HG03342 (cell line): ENCODE results near the gene ELF5.
A peak's percentile ranks its signal among the peaks of the same experiment; 100 is the strongest.

Source experiments
- ATAC-seq: cut with Tn5 transposase; IDR thresholded peaks from one replicate; pipeline ENCODE4 v1.9.1; 2021; ENCODE audit warnings: mild to moderate bottlenecking, moderate library complexity; ENCODE audit not compliant: unreplicated experiment

Gene ELF5

DNA sequence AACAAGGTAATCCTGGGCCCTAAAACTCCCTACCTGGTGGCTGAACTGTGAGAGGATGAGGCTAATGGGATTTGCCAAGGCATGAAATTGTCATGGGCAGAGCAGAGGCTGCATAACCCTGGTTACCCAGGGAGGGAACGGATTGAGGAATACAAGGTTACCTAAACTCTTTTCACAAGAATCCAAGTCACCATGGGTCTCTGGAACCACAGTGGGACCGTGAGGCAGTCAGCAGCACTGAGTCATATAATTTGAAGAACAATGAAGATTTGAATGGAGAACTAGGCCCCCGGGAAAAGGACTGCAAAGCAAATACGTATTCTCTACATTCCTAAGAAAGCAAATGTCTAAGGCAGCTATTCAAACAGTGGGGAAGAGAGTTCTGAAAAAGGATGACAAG is 55.1 kb downstream of the ELF5 start:
- ATAC-seq, result no peak

DNA sequence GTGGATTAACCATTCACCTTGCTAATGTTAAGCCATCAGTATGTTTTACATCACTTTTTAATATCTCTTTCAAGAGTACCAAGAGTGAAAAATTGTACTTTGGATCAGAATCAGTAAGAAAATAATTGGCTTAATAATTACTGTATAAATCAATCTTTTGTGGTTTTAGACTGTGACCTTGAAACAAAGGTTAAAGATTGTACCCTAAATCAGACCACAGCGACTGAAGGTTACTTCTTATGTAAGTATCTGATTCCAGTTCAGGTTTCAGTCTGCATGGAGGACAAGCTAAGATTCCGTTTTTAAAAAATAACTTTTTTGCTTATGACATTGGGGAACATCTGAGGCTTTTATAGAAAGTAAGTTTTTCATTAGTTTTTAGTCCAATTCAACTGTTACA is 56.0 kb downstream of the ELF5 start:
- no peak for ATAC-seq

DNA sequence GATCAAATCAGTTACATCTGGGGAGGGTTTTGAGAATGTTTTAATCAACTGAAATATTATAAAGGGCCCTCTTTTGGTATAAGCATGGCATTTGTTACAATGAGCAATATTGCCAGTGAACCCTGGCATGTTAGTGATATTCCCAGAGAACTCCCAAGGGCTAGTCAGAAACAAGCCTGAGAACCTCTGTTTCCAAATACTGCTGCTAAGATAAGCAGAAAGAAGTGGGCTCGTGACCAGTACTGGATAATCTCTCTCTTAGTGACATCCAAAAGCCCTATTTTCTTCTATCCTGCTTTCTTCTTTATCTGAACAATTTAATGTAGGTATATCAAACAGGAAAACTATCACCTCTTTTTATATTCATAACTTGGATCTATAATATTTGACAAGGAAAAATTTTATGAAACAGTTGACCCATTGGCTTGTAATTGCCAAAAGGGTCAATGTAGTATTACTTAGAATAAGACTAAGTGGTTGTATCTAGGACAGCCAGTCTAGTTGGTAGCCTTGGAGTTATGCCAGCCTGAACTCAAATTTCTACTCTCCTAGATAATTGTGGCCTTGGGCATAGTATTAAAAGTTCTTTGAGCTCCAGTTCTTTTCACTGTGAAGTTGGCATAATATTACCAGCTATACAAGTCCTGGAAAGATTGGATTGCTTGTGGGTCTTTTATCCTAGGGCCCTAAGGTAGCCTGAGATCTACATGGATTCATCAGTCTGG is 59.1 kb downstream of the ELF5 start:
- ATAC-seq, result no peak

DNA sequence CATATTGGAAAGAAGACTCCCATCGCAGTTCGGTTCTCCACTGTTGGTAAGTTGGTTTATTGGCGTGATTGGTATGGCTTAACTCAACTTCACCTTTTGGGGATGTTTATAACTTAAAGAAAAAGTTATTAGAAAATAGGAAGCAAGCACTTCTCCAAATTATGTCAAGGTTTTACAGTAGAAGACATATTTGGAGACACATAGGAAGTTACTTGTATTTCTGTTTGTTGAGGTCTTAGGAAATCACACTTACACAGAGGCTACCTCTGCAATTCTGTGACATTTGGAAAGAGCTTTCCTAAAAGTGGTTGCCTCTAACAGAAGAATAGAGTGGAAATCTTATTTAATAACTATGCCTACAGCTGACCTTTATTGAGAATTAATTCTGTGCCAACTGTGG is 62.5 kb downstream of the ELF5 start:
- ATAC-seq, result no peak

DNA sequence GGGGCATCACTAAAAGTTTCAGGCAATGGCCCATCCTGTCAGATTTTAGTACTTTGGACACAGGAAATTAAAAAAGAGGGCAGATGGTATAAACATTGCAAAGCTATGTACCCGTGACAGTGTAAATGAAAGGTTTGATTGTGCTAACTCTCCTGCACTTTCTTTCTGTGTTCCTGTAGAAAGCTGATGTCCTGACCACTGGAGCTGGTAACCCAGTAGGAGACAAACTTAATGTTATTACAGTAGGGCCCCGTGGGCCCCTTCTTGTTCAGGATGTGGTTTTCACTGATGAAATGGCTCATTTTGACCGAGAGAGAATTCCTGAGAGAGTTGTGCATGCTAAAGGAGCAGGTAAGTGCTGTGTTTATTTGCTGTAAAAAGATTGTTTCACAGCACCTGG is 64.6 kb downstream of the ELF5 start:
- no peak for ATAC-seq

DNA sequence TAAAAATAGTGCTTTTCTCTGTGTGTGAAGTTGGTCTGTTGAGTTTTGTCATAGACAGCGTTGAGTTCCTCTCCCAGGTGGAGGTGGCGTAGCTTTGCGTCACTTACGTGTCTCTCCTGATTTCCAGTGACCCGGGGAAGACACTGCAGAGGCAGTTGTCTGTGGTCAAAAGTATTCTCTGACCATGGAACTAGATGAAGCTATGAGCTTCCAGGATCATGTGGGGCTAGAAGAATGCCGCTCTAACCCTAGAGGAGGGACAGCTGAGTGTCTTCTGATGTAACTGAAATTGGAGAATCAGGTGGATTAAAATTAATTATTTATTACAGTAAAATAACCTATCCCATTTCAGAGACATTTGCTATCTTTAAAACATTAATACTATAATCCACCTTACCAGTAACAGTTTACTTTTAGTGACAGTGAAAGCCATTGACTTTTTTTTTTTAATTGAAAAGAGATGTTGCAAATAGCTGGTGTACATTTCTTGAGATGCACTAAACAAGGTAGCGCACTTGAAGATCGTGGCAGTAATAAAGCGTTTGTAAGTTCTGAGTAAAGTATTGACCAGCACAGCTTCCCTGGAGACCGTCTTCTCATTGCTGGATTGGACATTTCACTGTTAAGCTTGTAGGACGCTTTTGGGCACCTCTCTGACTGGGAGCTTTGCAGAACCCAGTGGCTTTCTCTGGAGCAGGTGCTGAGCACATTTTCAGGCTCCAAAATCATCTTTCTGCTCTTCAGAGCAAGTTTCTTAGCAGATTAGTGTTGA is 65.2 kb downstream of the ELF5 start:
- ATAC-seq, result no peak

DNA sequence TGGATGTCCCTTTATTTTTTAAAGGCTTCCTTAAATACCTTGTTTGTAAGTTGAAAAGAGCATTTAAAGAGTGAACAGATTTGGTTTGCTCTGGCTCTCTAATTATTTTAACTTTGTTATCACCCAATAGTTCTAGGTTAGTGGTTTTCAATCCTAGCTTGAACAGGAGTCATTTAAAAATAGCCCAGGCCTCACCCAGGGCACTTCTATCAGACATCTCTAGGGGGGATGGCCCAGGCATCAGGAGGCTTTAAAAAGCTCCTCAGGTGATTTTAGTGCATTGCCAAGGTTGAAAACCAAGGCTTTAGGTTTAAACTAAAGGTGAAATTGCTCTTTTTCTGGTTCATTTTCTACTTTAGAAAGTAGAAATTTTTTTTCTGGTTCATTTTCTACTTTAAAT is 66.5 kb downstream of the ELF5 start:
- no peak for ATAC-seq

DNA sequence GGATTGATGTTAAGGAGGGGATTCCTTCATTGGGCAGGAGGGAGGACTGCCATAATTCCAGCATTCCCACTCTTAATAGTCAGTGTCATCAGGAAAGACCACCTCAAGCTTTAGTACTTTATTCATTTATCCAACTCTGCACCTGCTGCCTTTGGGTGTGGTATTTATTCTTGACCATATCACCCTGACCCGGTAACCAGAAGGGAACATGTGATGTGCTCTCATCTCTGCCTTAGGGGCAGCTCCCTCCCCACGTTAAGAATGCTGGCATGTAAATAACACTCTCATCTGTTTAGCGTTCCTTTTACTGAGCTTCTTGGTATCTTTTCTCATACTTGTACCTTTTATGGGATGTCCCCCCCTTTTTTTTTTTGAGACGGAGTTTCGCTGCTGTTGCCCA is 67.2 kb downstream of the ELF5 start:
- ATAC-seq, result no peak

DNA sequence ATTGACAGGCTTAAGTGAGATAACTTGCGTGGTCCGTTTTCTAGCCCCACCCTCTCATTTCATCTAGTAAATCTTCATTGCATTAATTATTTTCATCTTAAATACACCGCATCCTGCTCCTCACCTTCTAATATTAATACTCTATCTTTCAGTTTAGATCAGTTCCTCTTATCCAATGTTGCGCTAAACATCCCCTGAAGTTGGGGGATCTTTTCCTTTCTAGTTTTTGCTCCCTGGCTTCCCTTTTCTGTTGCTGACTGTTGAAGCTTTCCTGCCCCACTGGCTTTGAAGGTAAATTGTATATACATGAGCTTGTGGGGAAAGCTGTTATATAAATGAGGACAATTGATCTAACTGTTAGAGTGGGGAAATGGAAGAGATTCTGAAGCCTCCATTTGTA is 67.6 kb downstream of the ELF5 start:
- no peak for ATAC-seq

DNA sequence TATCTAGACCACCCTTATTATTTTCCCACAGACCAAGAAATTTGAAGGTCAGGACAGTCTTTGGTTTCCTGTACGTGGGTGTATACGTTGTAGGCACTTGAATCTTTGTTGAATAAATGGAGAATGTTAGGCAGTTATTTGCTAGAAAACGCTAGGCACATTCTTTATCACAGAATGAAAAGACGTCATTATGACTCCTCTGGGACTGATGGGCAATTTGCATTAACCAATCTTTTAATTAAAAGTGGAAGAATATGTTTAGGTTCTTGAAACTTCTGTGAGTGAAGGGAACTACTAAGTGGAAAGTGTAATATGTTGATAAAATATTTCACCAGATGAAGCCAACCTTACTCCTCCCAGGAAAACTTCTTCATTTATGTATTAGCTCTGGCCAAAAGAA is 69.2 kb downstream of the ELF5 start:
- ATAC-seq, result no peak

DNA sequence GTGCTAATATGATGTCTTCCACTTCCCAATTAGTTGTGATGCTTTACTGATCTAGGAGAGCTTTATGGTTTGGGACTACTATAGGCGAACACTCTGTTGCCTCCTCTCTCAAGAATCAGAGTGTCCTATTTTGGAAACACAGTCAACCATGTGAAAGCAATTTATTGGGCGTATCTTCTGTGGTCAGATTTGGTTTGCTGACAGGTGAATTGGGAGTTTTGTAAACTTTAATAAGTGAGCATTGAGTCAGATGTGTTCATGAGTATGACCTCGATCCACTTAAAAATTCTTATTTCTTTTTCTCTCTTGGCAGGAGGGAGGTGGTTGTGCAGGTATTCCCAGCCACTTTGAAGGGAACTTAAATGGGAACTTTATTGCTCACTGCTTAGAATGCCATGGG is 70.5 kb downstream of the ELF5 start:
- ATAC-seq, result no peak

DNA sequence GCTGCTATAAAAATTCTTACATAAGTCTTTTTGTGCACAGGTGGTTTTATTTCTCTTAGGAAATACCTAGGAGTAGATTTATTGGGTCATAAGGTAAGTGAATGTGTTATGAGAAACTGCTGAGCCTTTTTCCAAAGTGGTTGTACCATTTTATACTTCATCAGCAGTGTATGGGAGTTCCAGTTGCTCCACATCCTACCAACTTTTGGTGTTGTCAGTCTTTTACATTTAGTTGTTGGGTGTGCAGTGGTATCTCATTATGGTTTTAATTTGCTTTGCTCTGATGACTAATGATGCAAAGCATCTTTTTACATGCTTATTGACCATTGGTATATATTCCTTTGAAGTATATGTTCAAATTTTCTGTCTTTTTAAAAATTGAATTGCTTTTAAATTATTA is 71.8 kb downstream of the ELF5 start:
- no peak for ATAC-seq

DNA sequence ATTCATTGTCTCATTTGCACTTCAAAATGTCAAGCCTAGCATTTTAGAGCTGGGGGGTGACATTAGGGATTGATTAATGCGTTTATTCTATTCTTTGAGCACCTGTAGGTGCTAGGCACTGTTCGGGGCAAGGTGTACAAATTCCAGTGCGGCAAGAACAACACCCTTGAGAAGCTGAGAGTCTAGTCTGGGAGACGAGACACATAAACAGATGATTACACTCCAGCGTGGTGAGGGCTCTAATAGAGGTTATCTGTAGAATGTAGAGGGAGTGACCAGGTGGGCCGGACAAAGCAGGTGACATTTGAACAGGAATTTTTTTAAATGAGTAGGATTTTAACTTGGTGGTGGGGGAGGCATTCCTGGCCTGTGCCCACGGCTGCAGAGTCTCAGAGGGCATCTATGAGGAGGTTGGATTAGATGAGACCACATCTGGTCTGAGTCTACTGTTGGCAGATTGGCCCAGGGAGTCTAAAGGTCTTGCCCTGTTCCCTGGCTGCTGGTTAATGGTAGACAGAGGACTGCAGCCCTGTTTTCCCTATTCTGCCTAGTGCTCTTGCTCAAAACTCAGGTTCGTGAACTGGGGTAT is 73.9 kb downstream of the ELF5 start:
- ATAC-seq, result no peak

DNA sequence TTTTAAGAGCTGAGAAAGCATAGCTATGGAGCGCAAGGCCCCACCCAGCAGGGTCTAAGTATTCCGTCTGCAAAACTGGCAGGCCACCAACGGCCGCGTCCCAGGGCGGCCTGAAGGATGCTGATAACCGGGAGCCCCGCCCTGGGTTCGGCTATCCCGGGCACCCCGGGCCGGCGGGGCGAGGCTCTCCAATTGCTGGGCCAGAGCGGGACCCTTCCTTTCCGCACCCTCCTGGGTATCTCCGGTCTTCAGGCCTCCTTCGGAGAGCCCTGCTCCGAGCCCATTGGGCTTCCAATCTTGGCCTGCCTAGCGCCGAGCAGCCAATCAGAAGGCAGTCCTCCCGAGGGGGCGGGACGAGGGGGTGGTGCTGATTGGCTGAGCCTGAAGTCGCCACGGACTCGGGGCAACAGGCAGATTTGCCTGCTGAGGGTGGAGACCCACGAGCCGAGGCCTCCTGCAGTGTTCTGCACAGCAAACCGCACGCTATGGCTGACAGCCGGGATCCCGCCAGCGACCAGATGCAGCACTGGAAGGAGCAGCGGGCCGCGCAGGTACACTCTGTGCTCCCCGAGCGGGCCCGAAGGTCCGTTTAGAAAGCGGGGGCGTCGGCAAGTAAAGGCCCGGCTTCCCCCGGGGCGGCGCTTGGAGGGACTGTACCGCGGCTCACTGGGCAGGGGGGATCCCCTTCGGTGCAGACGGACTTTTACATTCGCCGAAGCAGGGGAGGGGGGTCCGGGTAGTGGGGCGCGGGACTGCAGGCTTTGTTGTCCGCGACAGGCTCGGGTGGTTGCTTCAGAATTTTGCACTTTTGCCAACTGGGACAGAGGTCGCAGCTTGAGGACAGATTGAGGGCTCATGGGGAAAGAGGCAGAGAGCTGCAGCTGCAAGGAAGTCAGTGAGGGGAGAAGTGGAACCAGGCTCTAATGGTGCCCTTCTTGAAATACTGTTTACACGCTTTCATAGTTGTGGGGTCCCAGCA is 74.8 kb downstream of the ELF5 start, which contains the start of gene CAT:
Gene CAT (plus strand): TSS at position 406 of the 979 bp plus-strand sequence. CDS start 80 bp downstream, at position 486.
- ATAC-seq, result peak; percentile 97

DNA sequence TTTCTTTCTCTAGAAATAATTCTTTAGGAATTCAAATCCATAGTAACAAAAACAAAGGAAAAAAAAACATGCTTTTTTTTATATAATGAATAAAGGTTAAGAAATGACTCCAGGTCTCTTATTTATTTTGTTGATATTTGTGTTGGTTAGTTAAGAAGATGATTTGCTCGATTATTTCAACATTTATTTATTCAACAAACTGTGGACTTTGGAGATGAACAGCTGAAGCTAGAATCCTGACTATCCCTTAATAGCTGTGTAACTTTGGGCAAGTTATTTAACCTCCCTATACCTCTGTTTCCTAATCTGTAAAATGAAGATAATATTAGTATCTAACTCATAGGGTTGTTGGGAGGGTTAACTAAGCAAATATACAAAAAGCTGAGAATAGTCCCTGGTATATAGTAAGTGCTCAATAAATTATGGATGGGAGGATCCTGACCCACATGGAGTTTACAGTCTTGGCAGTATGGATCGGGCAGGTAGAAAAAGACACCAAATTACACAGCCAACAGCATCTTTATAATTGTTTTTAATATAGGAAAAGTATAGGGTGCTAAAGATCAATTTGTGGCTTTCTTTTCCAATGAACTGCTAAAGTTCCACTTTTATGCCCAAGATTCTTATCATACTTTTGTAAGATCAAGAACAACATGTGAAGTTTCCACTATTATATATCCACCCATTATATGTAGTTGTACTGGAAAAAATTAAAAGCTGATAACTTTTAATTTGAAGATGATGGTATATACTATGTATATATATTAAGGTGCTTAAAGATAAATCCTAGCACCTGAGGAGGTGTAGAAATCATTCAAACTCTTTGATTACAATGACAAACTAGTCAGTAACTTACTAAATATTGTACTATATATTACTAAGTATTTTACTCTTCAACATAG is 76.1 kb downstream of the ELF5 start:
- no peak for ATAC-seq

DNA sequence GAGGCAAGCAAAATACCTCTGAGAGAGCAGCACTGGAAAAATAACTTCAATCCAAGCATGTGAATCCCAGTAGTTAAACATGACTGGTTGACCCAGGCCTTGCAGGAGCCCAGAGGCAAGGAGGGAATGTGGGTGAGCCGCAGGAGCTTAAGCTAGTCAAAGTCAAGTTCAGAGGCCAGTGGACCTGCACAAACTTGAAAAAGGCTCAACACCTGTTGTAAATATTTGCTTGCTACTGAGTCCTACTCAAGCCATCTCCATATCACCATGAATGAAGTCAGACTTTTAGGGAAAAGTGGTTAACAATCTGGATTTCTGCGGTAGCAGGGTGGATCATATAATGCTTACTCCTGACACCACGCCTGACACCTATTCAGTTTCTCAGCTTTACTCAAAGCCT is 79.7 kb downstream of the ELF5 start:
- no peak for ATAC-seq

DNA sequence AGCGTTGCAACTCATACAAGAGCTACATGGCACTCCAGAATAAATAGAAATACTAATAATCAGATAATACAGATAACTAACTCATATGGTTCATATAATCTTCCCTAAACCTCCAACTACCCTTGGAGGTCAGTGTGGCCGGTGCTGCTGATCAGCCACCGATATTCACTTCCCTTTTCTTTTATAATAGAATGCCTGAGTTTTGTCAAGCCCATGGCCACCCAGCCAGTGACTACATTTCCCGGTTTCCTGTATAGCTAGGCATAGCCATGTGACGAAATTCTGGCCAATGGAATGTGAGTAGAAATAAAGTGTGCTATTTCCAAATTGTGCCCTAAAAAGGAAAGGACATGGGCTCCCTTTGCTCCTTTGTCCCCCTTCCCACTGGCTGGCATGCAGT is 80.8 kb downstream of the ELF5 start:
- no peak for ATAC-seq

DNA sequence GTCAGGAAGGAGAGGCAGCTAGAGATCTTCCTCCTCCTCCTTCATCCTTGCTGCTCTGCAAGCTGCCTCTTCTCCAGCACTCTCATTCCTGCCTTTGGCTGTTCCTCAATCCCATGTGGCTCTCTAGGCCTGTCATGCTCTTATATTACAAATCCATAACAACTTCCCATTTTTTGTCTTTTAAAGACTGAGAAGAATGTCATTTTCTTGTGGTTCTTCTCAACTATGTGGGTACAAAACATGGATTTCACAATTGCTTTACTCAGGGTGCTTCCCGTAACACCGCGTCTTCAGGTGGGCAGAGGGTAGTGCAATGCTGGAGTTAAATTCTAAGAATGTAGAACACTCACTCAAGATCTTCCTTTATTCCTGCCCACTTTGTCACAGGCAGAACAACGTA is 81.6 kb downstream of the ELF5 start:
- ATAC-seq, result no peak
